ENCODE results near the gene FTCDNL1.

The FTCDNL1 gene

GRCh38 chr2:199718074-199718473 lies 132.9 kb downstream of the FTCDNL1 start:
- no peak overlapping the region for H3K4me3 Mint-ChIP-seq
- H3K27me3 Mint-ChIP-seq = peaks cover 0 to 5% of the 10 kb centered on the region in 2 donors
- H3K27ac Mint-ChIP-seq = no peak overlapping the region
- H3K4me1 Mint-ChIP-seq = no peaks in the 10 kb centered on the region
- H3K9me3 Mint-ChIP-seq = peaks cover 3 to 10% of the 10 kb centered on the region in 2 donors
- DNase-seq (no peak), ATAC-seq (replicated peaks) (no peak)
- no peaks in the 10 kb centered on the region for H3K36me3 Mint-ChIP-seq

GRCh38 chr2:199717587-199717907 lies 133.4 kb downstream of the FTCDNL1 start:
- no peak for ATAC-seq (replicated peaks)
- H3K9me3 Mint-ChIP-seq = peaks cover 1 to 10% of the 10 kb centered on the region in 2 donors
- no peaks in the 10 kb centered on the region for H3K36me3 Mint-ChIP-seq
- H3K4me1 Mint-ChIP-seq = no peaks in the 10 kb centered on the region
- H3K27me3 Mint-ChIP-seq = peaks cover 3 to 9% of the 10 kb centered on the region in 2 donors
- H3K4me3 Mint-ChIP-seq = no peak overlapping the region
- no peak overlapping the region for H3K27ac Mint-ChIP-seq
- no peak for DNase-seq

- no peak overlapping the region for H3K27ac Mint-ChIP-seq
- H3K4me3 Mint-ChIP-seq = no peak overlapping the region
- peaks cover 6 to 10% of the 10 kb centered on the region in 2 donors for H3K27me3 Mint-ChIP-seq
- H3K4me1 Mint-ChIP-seq = no peaks in the 10 kb centered on the region
- DNase-seq (no peak), ATAC-seq (replicated peaks) (no peak)
- H3K9me3 Mint-ChIP-seq = peaks cover 0 to 10% of the 10 kb centered on the region in 2 donors
- H3K36me3 Mint-ChIP-seq = no peaks in the 10 kb centered on the region
Measured at GRCh38 chr2:199716807-199717586, 134.0 kb downstream of the FTCDNL1 start.

GRCh38 chr2:199713746-199714145 lies 137.2 kb downstream of the FTCDNL1 start:
- H3K4me3 Mint-ChIP-seq = no peak overlapping the region
- H3K9me3 Mint-ChIP-seq = peaks cover 0 to 2% of the 10 kb centered on the region in 2 donors
- DNase-seq (no peak), ATAC-seq (replicated peaks) (no peak)
- no peaks in the 10 kb centered on the region for H3K4me1 Mint-ChIP-seq
- peaks cover 12 to 13% of the 10 kb centered on the region in 2 donors for H3K27me3 Mint-ChIP-seq
- no peak overlapping the region for H3K27ac Mint-ChIP-seq
- no peaks in the 10 kb centered on the region for H3K36me3 Mint-ChIP-seq

- H3K9me3 Mint-ChIP-seq = peaks cover 0 to 5% of the 10 kb centered on the region in 2 donors
- ATAC-seq (replicated peaks) = no peak
Measured at GRCh38 chr2:199710551-199710950, 140.4 kb downstream of the FTCDNL1 start.

More at GRCh38 chr2:199710551-199710950, 140.4 kb downstream of the FTCDNL1 start:
- Mint-ChIP-seq H3K27ac (no peak overlapping the region), H3K4me1 (no peaks in the 10 kb centered on the region), H3K4me3 (no peak overlapping the region), H3K27me3 (peaks cover 10 to 12% of the 10 kb centered on the region in 2 donors), H3K36me3 (peaks cover 0 to 2% of the 10 kb centered on the region in 2 donors)
- no peak for DNase-seq

Data from stimulated activated naive B cell treated with anti-CD40 and anti-IgM and Interleukin-4, amounts not matched to agents 10 μg/mL and 1 μg/mL and 100 μg/mL, for 72 hours (primary cell).